Measurements from ENCODE around the gene PRDX1.

DNA sequence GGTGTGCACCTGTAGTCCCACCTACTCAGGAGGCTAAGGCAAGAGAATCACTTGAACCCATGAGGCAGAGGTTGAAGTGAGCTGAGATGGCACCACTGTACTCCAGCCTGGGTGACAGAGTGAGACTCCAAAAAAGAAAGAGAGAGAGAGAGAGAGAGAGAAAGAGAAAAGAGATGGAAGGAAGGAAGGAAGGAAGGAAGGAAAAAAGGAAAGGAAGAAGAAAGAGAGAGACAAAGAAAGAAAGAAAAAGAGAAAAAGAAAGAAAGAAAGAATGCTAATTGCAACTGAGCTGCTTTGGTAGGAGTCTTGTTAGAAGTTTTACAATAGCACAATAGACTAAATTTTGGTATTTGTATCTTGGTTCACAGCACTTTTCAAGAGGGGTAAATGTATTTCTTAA lies 56.4 kb downstream of the PRDX1 start:
- TF ChIP-seq ZNF331 (CRISPR knock-in tag; IDR thresholded peaks at IDR 0.05; ENCODE audit: low read depth) (no peak), POLR2AphosphoS5 (IDR thresholded peaks at IDR 0.05; ENCODE audit: low read depth) (no peak), EZH2 (IDR thresholded peaks at IDR 0.05; ENCODE audit: low read depth, unreplicated experiment) (no peak), CREB1 (CRISPR knock-in tag; IDR thresholded peaks at IDR 0.05; ENCODE audit: low read depth) (no peak)
- TF ChIP-seq, protein P1, sequence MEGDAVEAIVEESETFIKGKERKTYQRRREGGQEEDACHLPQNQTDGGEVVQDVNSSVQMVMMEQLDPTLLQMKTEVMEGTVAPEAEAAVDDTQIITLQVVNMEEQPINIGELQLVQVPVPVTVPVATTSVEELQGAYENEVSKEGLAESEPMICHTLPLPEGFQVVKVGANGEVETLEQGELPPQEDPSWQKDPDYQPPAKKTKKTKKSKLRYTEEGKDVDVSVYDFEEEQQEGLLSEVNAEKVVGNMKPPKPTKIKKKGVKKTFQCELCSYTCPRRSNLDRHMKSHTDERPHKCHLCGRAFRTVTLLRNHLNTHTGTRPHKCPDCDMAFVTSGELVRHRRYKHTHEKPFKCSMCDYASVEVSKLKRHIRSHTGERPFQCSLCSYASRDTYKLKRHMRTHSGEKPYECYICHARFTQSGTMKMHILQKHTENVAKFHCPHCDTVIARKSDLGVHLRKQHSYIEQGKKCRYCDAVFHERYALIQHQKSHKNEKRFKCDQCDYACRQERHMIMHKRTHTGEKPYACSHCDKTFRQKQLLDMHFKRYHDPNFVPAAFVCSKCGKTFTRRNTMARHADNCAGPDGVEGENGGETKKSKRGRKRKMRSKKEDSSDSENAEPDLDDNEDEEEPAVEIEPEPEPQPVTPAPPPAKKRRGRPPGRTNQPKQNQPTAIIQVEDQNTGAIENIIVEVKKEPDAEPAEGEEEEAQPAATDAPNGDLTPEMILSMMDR (conservative IDR thresholded peaks at IDR 0.05; ENCODE audit: low read depth in 2 of 2): no peak
